Hepatocyte (in vitro differentiated cells): Measurements from ENCODE around the gene DGCR8. TPM values are rescaled to one million over a fixed set of nuclear protein-coding genes. Genes with fewer than 3 reads are reported as not detected.

Experiments
- DNase-seq: peaks from one replicate; pipeline ENCODE4 v3.0.0-alpha.2; 2016; ENCODE audit warnings: low spot score
- H2AFZ ChIP-seq: fragments of 200-600 bp; sonication (generic); 2 replicates; pipeline ENCODE4 v1.6.0; 2016; ENCODE audit warnings: antibody characterized with exemption, mild to moderate bottlenecking
- H3K27ac ChIP-seq: fragments of 200-600 bp; sonication (generic); 2 replicates; pipeline ENCODE4 v1.5.1; 2016; ENCODE audit warnings: mild to moderate bottlenecking
- H3K27me3 ChIP-seq: fragments of 200-600 bp; sonication (generic); 2 replicates; pipeline ENCODE4 v1.6.1; 2016
- H3K36me3 ChIP-seq: fragments of 200-600 bp; sonication (generic); replicated peaks from 2 replicates; pipeline ENCODE4 v1.5.1; 2016; ENCODE audit warnings: low read depth; ENCODE audit not compliant: insufficient read depth
- H3K4me1 ChIP-seq: fragments of 200-600 bp; sonication (generic); 2 replicates; pipeline ENCODE4 v1.5.1; 2016; ENCODE audit warnings: mild to moderate bottlenecking, moderate library complexity; ENCODE audit not compliant: insufficient read depth
- H3K4me2 ChIP-seq: fragments of 200-600 bp; sonication (generic); 2 replicates; pipeline ENCODE4 v1.6.0; 2016
- H3K4me3 ChIP-seq: fragments of 200-600 bp; sonication (generic); 2 replicates; pipeline ENCODE4 v1.5.1; 2016; ENCODE audit warnings: mild to moderate bottlenecking
- H3K79me2 ChIP-seq: fragments of 200-600 bp; sonication (generic); 2 replicates; pipeline ENCODE4 v1.6.0; 2017; ENCODE audit warnings: mild to moderate bottlenecking
- H3K9me2 ChIP-seq: fragments of 200-600 bp; sonication (generic); replicated peaks from 2 replicates; pipeline ENCODE4 v1.6.0; 2017; ENCODE audit warnings: mild to moderate bottlenecking; ENCODE audit not compliant: insufficient read depth
- H3K9me3 ChIP-seq: fragments of 200-600 bp; sonication (generic); 2 replicates; pipeline ENCODE4 v1.5.1; 2016; ENCODE audit warnings: low read depth, mild to moderate bottlenecking
- H4K20me1 ChIP-seq: fragments of 200-600 bp; sonication (generic); 2 replicates; pipeline ENCODE4 v1.6.0; 2016; ENCODE audit warnings: mild to moderate bottlenecking; ENCODE audit not compliant: insufficient read depth, poor library complexity, severe bottlenecking
- CTCF ChIP-seq: fragments of 200-600 bp; sonication (generic); IDR thresholded peaks from 2 replicates; pipeline ENCODE4 v1.5.1; 2016; ENCODE audit warnings: antibody characterized with exemption, mild to moderate bottlenecking; ENCODE audit not compliant: poor library complexity
- EZH2 ChIP-seq: fragments of 200-600 bp; sonication (generic); IDR thresholded peaks from 2 replicates; pipeline ENCODE4 v1.6.1; 2016; ENCODE audit warnings: antibody characterized with exemption, mild to moderate bottlenecking, borderline replicate concordance
- EZH2phosphoT487 ChIP-seq: fragments of 200-600 bp; sonication (generic); IDR thresholded peaks from one replicate; pipeline ENCODE4 v1.6.1; 2018; ENCODE audit warnings: antibody characterized with exemption, mild to moderate bottlenecking, low read depth, moderate library complexity; ENCODE audit not compliant: unreplicated experiment, severe bottlenecking
- WGBS: methylation state at CpG from one replicate; pipeline ENCODE4 v1.1.6; 2016; ENCODE audit warnings: low lambda C conversion rate; ENCODE audit errors: missing lambda C conversion rate; 5-methylcytosine and 5-hydroxymethylcytosine counted together
- polyA plus RNA-seq: library from polyadenylated mRNA; unstranded; fragments of >200 nt; fragmentation: Nextera tagmentation; extraction: Ambion mirVana; gene quantifications from 2 replicates; pipeline ENCODE4 v1.2.1, GENCODE V29; 2016
- total RNA-seq: library from RNA; depleted of rRNA; stranded (reverse); fragments of >200 nt; gene quantifications from 2 replicates; pipeline ENCODE4 v1.2.3, GENCODE V29; 2014

Gene DGCR8
- total and polyA plus RNA-seq, 2 experiments from 2014 or later: 10.8 to 18.3 TPM

GRCh38 chr22:20140107-20140445 is 60.0 kb downstream of the DGCR8 start:
- Histone ChIP-seq H2AFZ (no peak overlapping the region), H3K79me2 (peaks cover 26% of the 10 kb centered on the region), H3K4me1 (no peaks in the 10 kb centered on the region), H3K27me3 (no peaks in the 10 kb centered on the region), H3K9me3 (no peaks in the 10 kb centered on the region), H3K27ac (no peak overlapping the region), H3K4me2 (no peak overlapping the region), H3K4me3 (no peak overlapping the region), H4K20me1 (peaks cover 14% of the 10 kb centered on the region), H3K36me3 (no peaks in the 10 kb centered on the region), H3K9me2 (no peaks in the 10 kb centered on the region)
- 92% methylated on average over 11 of the region's 11 CpGs for WGBS
- TF ChIP-seq EZH2phosphoT487 (no peak), CTCF (no peak), EZH2 (no peak)
- no peak for DNase-seq

DNA sequence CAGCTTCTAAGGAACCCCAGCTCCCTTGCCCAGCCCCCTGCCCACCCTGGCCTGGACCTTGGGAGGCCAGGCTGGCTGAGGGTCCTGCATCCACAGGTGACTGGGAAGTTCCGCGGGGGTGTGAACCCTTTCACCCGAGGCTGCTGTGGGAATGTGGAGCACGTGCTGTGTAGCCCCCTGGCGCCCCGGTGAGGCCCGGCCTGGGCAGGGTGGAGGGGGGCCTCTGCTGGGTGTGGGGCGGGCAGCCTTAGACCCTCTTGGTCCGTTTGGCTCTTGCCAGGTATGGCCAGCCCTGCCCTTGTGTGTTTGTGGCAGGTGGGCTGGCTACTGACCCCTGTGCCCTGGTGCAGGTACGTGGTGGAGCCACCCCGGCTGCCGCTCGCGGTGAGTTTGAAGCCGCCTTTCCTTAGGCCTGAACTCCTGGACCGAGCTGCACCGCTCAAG is 60.5 kb downstream of the DGCR8 start:
- no peaks in the 10 kb centered on the region for H3K9me2 ChIP-seq
- H3K79me2 ChIP-seq: peaks cover 22% of the 10 kb centered on the region
- no peaks in the 10 kb centered on the region for H3K9me3 ChIP-seq
- H3K27ac ChIP-seq: no peak overlapping the region
- WGBS: 98% methylated on average over 17 of the region's 17 CpGs
- no peaks in the 10 kb centered on the region for H3K27me3 ChIP-seq
- H3K36me3 ChIP-seq: no peaks in the 10 kb centered on the region
- H3K4me1 ChIP-seq: no peaks in the 10 kb centered on the region
- no peak for DNase-seq
- peaks cover 9% of the 10 kb centered on the region for H4K20me1 ChIP-seq
- H3K4me3 ChIP-seq: no peak overlapping the region
- no peak overlapping the region for H2AFZ ChIP-seq
- no peak overlapping the region for H3K4me2 ChIP-seq
- TF ChIP-seq CTCF: no peak
- TF ChIP-seq EZH2: no peak
- no peak for TF ChIP-seq EZH2phosphoT487

GRCh38 chr22:20141186-20142077 is 61.4 kb downstream of the DGCR8 start:
- Histone ChIP-seq H3K4me1 (no peaks in the 10 kb centered on the region), H3K4me2 (no peak overlapping the region), H4K20me1 (peaks cover 3% of the 10 kb centered on the region), H3K27ac (no peak overlapping the region), H3K4me3 (no peak overlapping the region), H3K36me3 (no peaks in the 10 kb centered on the region), H3K9me2 (no peaks in the 10 kb centered on the region), H3K9me3 (no peaks in the 10 kb centered on the region), H3K27me3 (no peaks in the 10 kb centered on the region), H2AFZ (no peak overlapping the region), H3K79me2 (peaks cover 13% of the 10 kb centered on the region)
- 87% methylated on average over 21 of the region's 22 CpGs for WGBS
- TF ChIP-seq EZH2 (no peak), CTCF (no peak), EZH2phosphoT487 (no peak)
- DNase-seq: no peak
